ENCODE measurements around the gene FAM193B. TPM values are rescaled to one million over a fixed set of nuclear protein-coding genes. Genes with fewer than 3 reads are reported as not detected.

The FAM193B gene
- total and polyA plus RNA-seq, 8 donors: 30.1 to 519 (median 45.0) TPM

DNA sequence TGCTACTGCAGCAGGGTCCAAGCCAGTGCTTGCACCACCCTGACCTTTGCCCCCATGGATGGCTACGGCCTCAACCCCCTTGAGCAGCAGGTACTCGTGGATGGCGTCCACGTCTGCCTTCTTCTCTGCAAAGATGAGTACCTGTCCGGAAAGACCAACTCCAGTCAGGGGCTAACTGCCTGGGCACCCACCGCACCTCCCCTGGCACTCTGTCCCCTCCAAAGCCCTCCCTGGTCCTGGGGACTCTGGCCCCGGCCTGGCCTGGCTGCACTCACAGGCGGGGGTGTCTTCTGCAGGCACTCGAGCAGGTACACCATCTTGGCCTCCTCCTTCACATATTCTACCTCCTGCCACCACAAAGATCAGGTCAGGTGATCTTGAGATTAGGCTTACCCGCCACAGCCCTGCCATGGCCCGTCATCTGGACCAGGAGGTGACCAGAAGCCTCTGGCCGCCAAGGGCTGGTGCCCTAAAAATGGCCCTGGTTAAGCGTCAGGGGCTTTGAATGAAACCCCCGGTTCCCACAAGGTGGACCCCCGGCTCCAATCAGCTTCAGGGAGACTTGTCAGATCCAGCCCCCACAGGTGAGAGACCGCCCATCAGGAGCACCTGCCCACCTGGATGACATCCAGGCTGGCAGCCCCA is 41.5 kb downstream of the FAM193B start:
- intact Hi-C loops (cut with DNase I): loop anchor here in 1 of 3 donors (5.0 kb wide), 1 partner anchor 116 kb away; no protein-coding TSS in a partner anchor
- no peaks in the 10 kb centered on the region for H3K27me3 ChIP-seq
- TF ChIP-seq, protein P1, sequence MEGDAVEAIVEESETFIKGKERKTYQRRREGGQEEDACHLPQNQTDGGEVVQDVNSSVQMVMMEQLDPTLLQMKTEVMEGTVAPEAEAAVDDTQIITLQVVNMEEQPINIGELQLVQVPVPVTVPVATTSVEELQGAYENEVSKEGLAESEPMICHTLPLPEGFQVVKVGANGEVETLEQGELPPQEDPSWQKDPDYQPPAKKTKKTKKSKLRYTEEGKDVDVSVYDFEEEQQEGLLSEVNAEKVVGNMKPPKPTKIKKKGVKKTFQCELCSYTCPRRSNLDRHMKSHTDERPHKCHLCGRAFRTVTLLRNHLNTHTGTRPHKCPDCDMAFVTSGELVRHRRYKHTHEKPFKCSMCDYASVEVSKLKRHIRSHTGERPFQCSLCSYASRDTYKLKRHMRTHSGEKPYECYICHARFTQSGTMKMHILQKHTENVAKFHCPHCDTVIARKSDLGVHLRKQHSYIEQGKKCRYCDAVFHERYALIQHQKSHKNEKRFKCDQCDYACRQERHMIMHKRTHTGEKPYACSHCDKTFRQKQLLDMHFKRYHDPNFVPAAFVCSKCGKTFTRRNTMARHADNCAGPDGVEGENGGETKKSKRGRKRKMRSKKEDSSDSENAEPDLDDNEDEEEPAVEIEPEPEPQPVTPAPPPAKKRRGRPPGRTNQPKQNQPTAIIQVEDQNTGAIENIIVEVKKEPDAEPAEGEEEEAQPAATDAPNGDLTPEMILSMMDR (IDR thresholded peaks at IDR 0.05): no peak
- no peak overlapping the region for H3K27ac ChIP-seq
- H3K4me3 ChIP-seq: no peak overlapping the region
- ATAC-seq: no peak
- peak in 1 of 6 donors; percentile 58 for DNase-seq
- H3K36me3 ChIP-seq: peaks cover 0 to 20% (median 16%) of the 10 kb centered on the region in 3 donors
- H3K9me3 ChIP-seq: no peaks in the 10 kb centered on the region
- 88 to 89% methylated on average over 16 of the region's 16 CpGs for WGBS, 2 donors
- FAIRE-seq: no peak
- H3K4me1 ChIP-seq: peaks cover 0 to 11% (median 4%) of the 10 kb centered on the region in 3 donors

DNA sequence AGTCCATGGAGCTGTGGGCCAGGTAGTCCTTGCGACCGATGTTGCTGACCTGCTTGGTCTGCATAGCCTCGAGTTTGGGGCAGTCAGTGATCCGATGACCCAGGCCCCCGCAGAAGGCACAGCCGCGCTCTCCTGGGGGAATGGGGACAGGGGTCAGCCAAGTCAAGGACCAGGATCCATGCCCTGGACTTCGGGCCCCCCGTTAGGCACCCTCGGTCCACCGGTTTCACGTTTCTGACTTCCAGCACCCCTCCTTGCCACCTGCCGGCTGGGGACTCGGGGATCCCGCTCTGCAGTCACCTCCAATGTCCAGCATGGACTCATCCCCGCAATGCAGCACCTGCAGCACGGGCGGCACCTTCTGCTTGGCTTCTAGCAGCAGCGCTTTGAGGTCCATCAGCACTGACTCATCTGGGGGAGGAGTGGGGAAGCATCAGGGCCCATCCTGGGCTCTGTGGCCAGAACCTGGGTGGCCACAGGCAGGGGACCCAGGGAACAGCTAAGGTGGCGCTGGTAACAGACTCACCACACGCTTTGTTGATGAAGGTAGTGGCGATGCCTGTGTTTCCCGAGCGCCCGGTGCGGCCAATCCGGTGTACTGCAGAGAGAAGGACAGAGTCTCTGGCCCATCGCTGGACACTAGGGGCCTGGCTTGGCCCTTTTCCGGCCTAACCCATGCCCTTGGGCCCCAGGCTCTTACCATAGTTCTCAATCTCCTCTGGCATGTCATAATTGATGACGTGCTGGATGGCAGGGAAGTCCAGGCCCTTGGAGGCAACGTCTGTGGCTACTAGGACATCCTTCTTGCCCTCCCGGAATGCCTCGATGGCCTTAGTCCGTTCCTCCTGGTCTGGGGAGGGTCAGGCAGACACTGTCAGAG is 42.3 kb downstream of the FAM193B start:
- Histone ChIP-seq H3K4me1 (peaks cover 0 to 11% (median 4%) of the 10 kb centered on the region in 3 donors), H3K27me3 (no peaks in the 10 kb centered on the region), H3K4me3 (no peak overlapping the region), H3K36me3 (peaks cover 0 to 20% (median 16%) of the 10 kb centered on the region in 3 donors), H3K9me3 (no peaks in the 10 kb centered on the region), H3K27ac (no peak overlapping the region)
- intact Hi-C loops (cut with DNase I): loop anchor here in 1 of 3 donors (5.0 kb wide), 1 partner anchor 115 kb away; no protein-coding TSS in a partner anchor
- 91 to 93% methylated on average over 34 of the region's 34 CpGs for WGBS, 2 donors
- TF ChIP-seq, protein P1 (IDR thresholded peaks at IDR 0.05): no peak
- no peak for ATAC-seq
- peak in 1 of 6 donors; percentile 66 for DNase-seq
- no peak for FAIRE-seq

- peak in 1 of 6 donors; percentile 55 for DNase-seq
- TF ChIP-seq, protein P1 (IDR thresholded peaks at IDR 0.05): no peak
- Histone ChIP-seq H3K4me3 (no peak overlapping the region), H3K27me3 (no peaks in the 10 kb centered on the region), H3K4me1 (peaks cover 0 to 11% (median 4%) of the 10 kb centered on the region in 3 donors), H3K36me3 (peaks cover 0 to 20% (median 16%) of the 10 kb centered on the region in 3 donors), H3K27ac (peak overlapping the region in 2 of 4 donors; percentile 52 to 54), H3K9me3 (no peaks in the 10 kb centered on the region)
- ATAC-seq: no peak
- no peak for FAIRE-seq
- WGBS, 2 donors: 90 to 92% methylated on average over 5 of the region's 5 CpGs
- intact Hi-C loops (cut with DNase I): loop anchor here in 1 of 3 donors (5.0 kb wide), 1 partner anchor 114 kb away; no protein-coding TSS in a partner anchor
Measured at GRCh38 chr5:177511181-177511580, 43.2 kb downstream of the FAM193B start.

- Histone ChIP-seq H3K27me3 (no peaks in the 10 kb centered on the region), H3K27ac (peak overlapping the region in 2 of 4 donors; percentile 40 to 52), H3K4me3 (no peak overlapping the region), H3K4me1 (peaks cover 0 to 5% (median 0%) of the 10 kb centered on the region in 3 donors), H3K36me3 (peaks cover 0 to 20% (median 16%) of the 10 kb centered on the region in 3 donors), H3K9me3 (no peaks in the 10 kb centered on the region)
- FAIRE-seq (no peak), DNase-seq (peak in 1 of 6 donors; percentile 38), ATAC-seq (peak in 2 of 4 donors; percentile 13 to 31)
- WGBS, 2 donors: 89% methylated on average over 15 of the region's 15 CpGs
- TF ChIP-seq, protein P1 (IDR thresholded peaks at IDR 0.05): no peak
- intact Hi-C loops (cut with DNase I): loop anchor here in 1 of 3 donors (5.0 kb wide), 1 partner anchor 113 kb away; no protein-coding TSS in a partner anchor
Measured at GRCh38 chr5:177510567-177511053, 43.8 kb downstream of the FAM193B start.
